Measurements from ENCODE around the gene EEF1A1.
"Not testable (repeated sequence)": the region's sequence is repeated elsewhere in the genome, so short reads cannot be mapped to it uniquely, and the experiment has no call there.

EEF1A1 gene

DNA sequence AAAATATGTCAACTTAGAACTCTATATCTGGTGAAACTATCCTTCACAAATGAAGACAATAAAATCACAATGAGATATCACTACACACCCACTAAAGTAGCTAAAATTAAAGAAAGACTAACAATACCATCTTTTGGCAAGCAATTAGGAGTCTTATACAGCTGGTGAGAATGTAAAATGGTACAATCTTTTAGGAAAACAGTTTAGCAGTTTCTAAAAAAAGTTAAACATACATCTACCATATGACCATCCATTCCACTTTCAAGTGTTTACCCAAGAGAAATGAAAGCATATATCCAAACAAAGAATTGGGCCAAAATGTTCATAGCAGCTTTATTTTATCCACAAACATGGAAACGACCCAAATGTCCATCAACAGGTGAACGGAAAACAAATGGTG, 13.8 kb upstream of the EEF1A1 start:
- DNase-seq = no peak

DNA sequence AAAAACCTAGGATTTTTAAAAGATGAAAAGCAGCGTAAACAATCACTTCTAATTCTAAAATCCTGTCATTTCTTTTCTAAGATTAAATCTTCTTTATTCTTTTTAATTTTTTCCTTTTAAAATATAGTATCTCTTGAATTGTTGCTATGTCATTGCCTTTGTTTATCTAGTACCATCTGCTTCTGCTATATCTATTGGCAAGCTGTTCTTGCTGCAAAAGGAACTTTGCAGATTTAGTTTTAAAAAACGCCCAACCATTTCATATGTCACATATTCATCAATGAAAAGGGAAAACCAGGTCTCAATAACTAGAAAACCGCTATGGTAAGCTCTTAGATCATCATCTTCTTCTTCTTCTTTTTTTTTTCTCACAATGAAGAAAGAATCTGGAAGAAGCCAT, 11.5 kb upstream of the EEF1A1 start:
- DNase-seq = no peak

- no peak for DNase-seq
Observed at GRCh38 chr6:73528897-73529296, 8.1 kb upstream of the EEF1A1 start.

DNA sequence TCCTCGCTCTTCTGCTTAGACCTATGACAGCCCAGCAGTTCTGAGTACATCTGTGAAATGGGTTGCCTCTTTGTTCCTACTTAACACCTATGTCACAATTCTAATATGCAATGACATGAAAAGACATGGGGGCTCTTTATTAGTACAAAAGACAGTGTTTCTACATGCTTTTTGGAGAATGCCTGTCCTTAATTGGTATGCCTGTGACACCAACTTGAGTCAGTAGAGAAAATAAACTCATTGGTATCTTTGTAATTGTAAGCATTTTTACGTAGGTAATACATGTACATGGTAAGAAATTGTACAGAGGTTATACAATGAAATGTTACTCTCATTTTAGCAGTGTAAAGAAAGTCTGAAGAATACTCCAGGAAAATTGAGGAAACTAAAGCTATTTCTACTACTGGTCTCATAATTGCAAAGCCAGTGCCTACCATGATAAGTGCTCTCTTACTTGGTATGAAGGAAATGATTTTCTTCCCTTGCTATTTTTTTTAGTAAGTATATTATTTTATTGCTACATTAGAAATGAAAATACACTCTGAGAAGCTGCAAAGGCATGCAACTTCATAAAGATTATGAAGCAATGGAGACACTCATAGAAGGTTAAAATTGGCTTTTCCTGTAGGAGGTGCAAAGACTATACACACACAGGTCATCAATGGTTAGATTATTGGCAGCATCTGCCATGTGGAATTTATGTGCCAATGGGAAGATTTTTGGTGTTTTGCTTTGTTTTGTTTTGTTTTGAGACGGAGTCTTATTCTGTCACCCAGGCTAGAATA, 4.9 kb upstream of the EEF1A1 start:
- DNase-seq = no peak

- peak; percentile 81 for DNase-seq
Observed at GRCh38 chr6:73523434-73524123, 2.7 kb upstream of the EEF1A1 start.

GRCh38 chr6:73521351-73521985, 636 bp upstream of the EEF1A1 start:
- peak; percentile 84 for DNase-seq

DNA sequence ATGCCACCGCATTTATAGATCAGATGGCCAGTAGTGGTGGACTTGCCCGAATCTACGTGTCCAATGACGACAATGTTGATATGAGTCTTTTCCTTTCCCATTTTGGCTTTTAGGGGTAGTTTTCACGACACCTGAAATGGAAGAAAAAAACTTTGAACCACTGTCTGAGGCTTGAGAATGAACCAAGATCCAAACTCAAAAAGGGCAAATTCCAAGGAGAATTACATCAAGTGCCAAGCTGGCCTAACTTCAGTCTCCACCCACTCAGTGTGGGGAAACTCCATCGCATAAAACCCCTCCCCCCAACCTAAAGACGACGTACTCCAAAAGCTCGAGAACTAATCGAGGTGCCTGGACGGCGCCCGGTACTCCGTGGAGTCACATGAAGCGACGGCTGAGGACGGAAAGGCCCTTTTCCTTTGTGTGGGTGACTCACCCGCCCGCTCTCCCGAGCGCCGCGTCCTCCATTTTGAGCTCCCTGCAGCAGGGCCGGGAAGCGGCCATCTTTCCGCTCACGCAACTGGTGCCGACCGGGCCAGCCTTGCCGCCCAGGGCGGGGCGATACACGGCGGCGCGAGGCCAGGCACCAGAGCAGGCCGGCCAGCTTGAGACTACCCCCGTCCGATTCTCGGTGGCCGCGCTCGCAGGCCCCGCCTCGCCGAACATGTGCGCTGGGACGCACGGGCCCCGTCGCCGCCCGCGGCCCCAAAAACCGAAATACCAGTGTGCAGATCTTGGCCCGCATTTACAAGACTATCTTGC, 725 bp downstream of the EEF1A1 start:
- peak; percentile 65 for DNase-seq

GRCh38 chr6:73518982-73519881, 1.6 kb downstream of the EEF1A1 start:
- DNase-seq = not testable (repeated sequence)

DNA sequence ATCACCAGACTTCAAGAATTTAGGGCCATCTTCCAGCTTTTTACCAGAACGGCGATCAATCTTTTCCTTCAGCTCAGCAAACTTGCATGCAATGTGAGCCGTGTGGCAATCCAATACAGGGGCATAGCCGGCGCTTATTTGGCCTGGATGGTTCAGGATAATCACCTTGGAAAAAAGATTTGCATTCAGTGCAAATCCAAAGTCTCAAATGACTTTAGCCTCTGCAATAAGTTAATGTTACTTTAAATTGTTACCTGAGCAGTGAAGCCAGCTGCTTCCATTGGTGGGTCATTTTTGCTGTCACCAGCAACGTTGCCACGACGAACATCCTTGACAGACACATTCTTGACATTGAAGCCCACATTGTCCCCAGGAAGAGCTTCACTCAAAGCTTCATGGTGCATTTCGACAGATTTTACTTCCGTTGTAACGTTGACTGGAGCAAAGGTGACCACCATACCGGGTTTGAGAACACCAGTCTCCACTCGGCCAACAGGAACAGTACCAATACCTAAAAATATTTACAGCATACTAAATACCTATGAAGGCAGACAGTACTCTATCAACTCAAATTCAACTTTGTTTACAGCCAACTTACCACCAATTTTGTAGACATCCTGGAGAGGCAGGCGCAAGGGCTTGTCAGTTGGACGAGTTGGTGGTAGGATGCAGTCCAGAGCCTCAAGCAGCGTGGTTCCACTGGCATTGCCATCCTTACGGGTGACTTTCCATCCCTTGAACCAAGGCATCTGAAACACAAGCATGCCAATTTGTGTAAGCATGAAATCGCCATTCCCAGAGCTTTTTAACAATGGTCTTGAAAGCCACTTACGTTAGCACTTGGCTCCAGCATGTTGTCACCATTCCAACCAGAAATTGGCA, 2.5 kb downstream of the EEF1A1 start:
- DNase-seq = not testable (repeated sequence)

- DNase-seq = no peak
Observed at GRCh38 chr6:73516514-73517489, 4.0 kb downstream of the EEF1A1 start.

- no peak for DNase-seq
Observed at GRCh38 chr6:73515204-73515655, 5.6 kb downstream of the EEF1A1 start.

- DNase-seq = no peak
Observed at GRCh38 chr6:73514746-73515110, 6.1 kb downstream of the EEF1A1 start.

- no peak for DNase-seq
Observed at GRCh38 chr6:73513496-73513854, 7.4 kb downstream of the EEF1A1 start.

DNA sequence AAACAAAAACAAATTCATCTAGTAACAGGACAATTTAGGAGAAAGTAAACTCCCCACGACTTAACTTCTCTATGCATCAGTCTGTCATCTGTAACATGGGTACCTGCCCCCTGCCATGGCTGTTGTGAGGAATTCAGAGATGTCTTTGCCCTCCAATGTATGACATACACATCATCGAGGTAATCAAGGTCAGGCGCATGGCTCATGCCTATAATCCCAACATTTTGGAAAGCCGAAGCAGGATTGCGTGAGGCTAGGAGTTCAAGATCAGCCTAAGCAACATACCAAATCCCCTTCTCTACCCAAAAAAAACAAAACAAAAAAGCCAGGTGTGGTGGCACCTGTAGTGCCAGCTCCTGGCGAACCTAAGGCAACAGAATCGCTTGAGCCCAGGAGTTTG, 9.0 kb downstream of the EEF1A1 start:
- no peak for DNase-seq

DNA sequence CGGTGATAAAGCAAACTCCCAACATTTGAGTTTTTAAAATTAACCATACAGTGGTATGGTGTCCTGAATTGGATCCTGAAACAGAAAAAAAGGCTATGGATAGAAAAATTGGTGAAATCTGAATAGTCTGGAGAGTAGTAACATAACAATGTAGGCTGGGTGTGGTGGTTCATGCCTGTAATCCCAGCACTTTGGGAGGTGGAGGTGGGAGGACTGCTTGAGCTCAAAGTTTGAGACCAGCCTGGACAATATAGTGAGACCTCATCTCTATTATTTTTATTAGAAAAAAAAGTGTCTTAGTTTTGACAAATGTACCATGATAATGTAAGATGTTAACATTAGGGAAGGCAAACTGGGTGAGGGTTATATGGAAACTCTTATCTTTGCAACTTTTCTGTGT, 11.0 kb downstream of the EEF1A1 start:
- no peak for DNase-seq

DNA sequence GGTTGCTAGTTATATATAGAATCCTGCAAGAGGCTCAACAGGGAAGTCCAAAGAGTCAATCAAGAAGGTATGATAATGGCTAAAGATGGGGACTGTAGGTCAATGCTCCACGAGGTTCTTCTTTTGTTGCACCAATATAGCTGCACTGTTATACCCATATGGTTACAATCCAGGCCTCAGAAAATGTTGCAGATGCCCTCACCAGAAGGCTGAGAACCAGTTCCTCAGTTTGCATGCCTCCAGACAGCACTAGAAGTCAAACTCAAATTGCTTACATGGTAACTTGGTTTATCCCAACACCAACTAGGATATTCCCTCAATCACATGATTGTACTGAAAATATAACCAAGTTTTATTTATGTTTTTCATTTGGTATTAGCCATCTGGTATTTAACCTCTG, 12.1 kb downstream of the EEF1A1 start:
- DNase-seq = no peak

DNA sequence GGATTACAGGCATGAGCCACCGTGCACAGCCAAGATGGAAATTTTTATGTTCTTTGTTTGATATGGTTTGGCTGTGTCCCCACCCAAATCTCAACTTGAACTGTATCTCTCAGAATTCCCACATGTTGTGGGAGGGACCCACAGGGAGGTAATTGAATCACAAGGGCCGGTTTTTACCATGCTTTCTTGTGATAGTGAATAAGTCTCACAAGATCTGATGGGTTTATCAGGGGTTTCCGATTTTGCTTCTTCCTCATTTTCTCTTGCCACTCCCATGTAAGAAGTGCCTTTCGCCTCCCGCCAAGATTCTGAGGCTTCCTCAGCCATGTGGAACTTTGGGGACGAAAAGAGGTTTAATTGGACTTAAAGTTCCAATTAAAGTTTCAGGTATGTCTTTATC, 14.6 kb downstream of the EEF1A1 start:
- no peak for DNase-seq

DNA sequence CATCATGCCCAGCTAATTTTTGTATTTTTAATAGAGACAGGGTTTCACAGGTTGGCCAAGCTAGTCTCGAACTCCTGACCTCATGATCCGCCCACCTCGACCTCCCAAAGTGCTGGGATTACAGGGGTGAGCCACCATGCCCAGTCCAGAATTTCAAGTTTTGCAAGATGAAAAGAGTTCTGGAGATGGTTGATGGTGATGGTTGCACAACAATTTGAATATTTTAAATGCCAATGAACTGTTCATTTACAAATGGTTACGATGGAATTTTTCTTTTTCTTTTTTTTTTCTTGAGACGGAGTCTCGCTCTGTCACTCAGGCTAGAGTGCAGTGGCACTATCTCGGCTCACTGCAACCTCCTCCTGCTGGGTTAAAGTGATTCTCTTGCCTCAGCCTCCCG, 15.1 kb downstream of the EEF1A1 start:
- not testable (repeated sequence) for DNase-seq

DNA sequence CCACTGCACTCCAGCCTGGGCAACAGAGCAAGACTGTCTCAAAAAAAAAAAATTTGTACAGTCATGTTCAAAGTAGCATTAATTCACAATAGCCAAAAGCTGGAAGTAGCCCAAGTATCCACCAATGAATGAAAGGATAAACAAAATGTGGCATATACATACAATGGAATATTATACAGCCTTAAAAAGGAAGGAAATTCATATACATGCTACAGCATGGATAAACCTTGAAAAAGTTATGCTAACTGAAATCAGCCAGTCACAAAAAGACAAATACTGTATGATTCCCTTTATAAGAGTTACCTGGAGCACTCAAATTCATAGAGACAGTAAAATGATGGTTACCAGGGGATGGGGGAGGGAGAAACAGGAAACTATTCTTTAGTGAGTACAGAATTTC, 15.7 kb downstream of the EEF1A1 start:
- DNase-seq = no peak

- DNase-seq = no peak
Observed at GRCh38 chr6:73504160-73504559, 16.7 kb downstream of the EEF1A1 start.

All from NCI-H146 (cell line).